Activated CD4-positive, alpha-beta memory T cell treated with anti-CD3 and anti-CD28 coated beads, Interleukin-2, amount 10 ng/mL, durations not matched to agents 7 days and 5 days (primary cell): ENCODE measurements around the gene TMPRSS12. TPM values are rescaled to one million over a fixed set of nuclear protein-coding genes. Genes with fewer than 3 reads are reported as not detected.
"Not testable (repeated sequence)": the region's sequence is repeated elsewhere in the genome, so short reads cannot be mapped to it uniquely, and the experiment has no call there.

Source experiments
- CTCF ChIA-PET: fragments of 350-600 bp; sonication (Branson Sonifier 250); formaldehyde crosslinking; loops from one replicate; lab custom pipeline; 2021; ENCODE audit warnings: antibody characterized with exemption, inconsistent platforms; lab: Charles Lee
- POLR2A ChIA-PET: fragments of 350-600 bp; sonication (Branson Sonifier 250); formaldehyde crosslinking; loops from one replicate; lab custom pipeline; 2021; ENCODE audit warnings: antibody characterized with exemption; lab: Charles Lee
- DNase-seq: peaks from one replicate; pipeline ENCODE4 v3.0.0-alpha.2; 2020
- H3K27ac Mint-ChIP-seq: one replicate; pipeline ENCODE4 v1.8.0; 2021; ENCODE audit warnings: mild to moderate bottlenecking, mixed read lengths
- H3K27me3 Mint-ChIP-seq: one replicate; pipeline ENCODE4 v1.8.0; 2021; ENCODE audit warnings: mixed read lengths
- H3K36me3 Mint-ChIP-seq: one replicate; pipeline ENCODE4 v1.8.0; 2021; ENCODE audit warnings: low read depth, mixed read lengths
- H3K4me1 Mint-ChIP-seq: one replicate; pipeline ENCODE4 v1.8.0; 2021; ENCODE audit warnings: mixed read lengths
- H3K4me3 Mint-ChIP-seq: one replicate; pipeline ENCODE4 v1.8.0; 2021; ENCODE audit warnings: mild to moderate bottlenecking, mixed read lengths
- H3K9me3 Mint-ChIP-seq: one replicate; pipeline ENCODE4 v1.8.0; 2021; ENCODE audit warnings: mixed read lengths
- total RNA-seq, 2 experiments: library from RNA; stranded (reverse); gene quantifications; one replicate each; pipeline ENCODE4 v1.2.3, GENCODE V29; 2021

The TMPRSS12 gene
- total RNA-seq, 2 experiments from 2014 or later: not detected

DNA sequence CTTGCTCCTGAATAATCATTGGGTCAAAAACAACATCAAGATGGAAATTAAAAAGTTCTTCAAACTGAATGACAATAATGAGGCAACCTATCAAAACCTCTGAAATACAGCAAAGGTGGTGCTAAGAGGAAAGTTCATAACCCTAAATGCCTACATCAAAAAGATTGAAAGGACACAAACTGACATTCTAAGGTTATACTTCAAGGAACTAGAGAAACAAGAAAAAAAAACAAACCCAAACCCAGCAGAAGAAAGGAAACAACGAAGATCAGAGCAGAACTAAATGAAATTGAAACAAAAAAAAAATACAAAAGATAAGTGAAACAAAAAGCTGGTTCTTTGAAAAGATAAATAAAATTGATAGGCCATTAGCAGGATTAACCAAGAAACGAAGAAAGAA lies 26.2 kb downstream of the TMPRSS12 start:
- H3K27ac Mint-ChIP-seq, POLR2A ChIA-PET, CTCF ChIA-PET, DNase-seq, H3K4me1 Mint-ChIP-seq, H3K27me3 Mint-ChIP-seq, H3K4me3 Mint-ChIP-seq, H3K36me3 Mint-ChIP-seq: not testable (repeated sequence)
- H3K9me3 Mint-ChIP-seq: peaks cover 24% of the 10 kb centered on the region

DNA sequence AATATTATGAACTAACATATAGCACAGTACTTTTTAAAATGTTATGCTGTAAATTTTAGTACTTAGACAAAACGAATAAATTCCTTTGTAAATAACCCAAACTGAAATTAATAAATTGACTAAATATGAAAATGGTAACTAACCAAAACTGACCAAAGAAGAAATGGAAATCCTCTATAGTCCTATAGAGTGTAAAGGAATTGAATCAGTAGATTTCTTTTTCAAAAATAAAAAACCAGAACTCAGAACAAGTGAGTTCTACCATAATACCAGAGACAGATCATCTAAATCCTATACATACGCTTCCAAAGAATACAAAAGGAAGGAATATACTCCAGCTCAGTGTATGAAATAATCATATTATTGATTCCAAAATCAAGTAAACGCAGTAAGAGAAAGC lies 39.8 kb downstream of the TMPRSS12 start:
- Mint-ChIP-seq H3K4me3 (no peak overlapping the region), H3K27ac (no peak overlapping the region), H3K4me1 (no peaks in the 10 kb centered on the region), H3K27me3 (no peaks in the 10 kb centered on the region), H3K36me3 (no peaks in the 10 kb centered on the region), H3K9me3 (no peaks in the 10 kb centered on the region)
- DNase-seq: no peak
- POLR2A ChIA-PET: no interaction called here
- CTCF ChIA-PET: no interaction called here

DNA sequence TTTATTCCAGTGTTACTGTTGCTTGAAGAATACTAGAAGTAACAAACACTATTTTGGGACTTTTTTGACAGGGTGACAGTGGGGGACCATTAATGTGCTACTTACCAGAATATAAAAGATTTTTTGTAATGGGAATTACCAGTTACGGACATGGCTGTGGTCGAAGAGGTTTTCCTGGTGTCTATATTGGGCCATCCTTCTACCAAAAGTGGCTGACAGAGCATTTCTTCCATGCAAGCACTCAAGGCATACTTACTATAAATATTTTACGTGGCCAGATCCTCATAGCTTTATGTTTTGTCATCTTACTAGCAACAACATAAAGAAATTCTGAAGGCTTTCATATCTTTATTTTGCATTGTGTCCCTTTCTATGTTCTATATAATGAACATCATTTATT lies 44.5 kb downstream of the TMPRSS12 start:
- POLR2A ChIA-PET: no interaction called here
- H3K4me1 Mint-ChIP-seq: no peaks in the 10 kb centered on the region
- H3K27me3 Mint-ChIP-seq: no peaks in the 10 kb centered on the region
- H3K27ac Mint-ChIP-seq: no peak overlapping the region
- H3K36me3 Mint-ChIP-seq: no peaks in the 10 kb centered on the region
- no peak for DNase-seq
- no peaks in the 10 kb centered on the region for H3K9me3 Mint-ChIP-seq
- no peak overlapping the region for H3K4me3 Mint-ChIP-seq
- CTCF ChIA-PET: no interaction called here

DNA sequence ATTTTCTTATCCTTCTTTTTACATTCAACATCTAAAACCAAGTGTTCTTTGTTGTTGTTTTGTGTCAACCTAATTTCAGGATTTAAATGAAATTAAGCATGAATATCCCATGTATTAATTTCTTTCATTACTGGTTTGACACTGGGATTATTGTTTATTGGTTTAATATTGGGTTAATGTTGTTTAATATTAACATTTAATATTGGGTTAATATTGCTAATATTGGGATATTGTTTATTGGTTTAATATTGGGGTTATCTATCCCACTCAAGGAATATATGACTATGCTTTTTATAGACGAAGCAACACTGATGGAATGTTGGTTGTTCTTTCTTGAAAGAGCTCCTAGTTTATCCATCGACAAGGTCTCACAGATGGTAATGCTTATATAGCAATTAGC lies 45.9 kb downstream of the TMPRSS12 start:
- H3K4me1 Mint-ChIP-seq: no peaks in the 10 kb centered on the region
- H3K9me3 Mint-ChIP-seq: no peaks in the 10 kb centered on the region

DNA sequence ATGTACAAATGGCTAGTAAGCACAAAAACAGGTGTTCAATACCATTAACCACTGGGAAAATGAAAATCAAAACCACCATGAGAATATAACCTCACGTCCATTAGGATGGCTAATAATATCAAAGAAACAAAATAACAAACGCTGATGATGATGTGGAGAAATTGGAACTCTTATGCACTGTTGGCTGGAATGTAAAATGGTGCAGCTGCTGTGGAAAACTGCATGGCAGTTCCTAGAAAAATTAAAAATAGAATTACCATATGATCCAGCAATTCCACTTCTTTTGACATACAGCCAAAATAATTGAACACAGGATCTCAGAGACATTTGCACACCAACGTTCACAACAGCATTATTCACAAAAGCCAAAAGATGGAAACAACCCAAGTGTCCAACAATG lies 51.5 kb downstream of the TMPRSS12 start:
- Mint-ChIP-seq H3K27ac (no peak overlapping the region), H3K4me1 (no peaks in the 10 kb centered on the region), H3K36me3 (no peaks in the 10 kb centered on the region), H3K9me3 (no peaks in the 10 kb centered on the region), H3K4me3 (no peak overlapping the region), H3K27me3 (peaks cover 1% of the 10 kb centered on the region)
- DNase-seq: no peak
- ChIA-PET POLR2A (no interaction called here), CTCF (no interaction called here)

More for the DNA sequence above, 45.9 kb downstream of the TMPRSS12 start:
- Mint-ChIP-seq H3K27me3 (no peaks in the 10 kb centered on the region), H3K36me3 (no peaks in the 10 kb centered on the region), H3K27ac (no peak overlapping the region), H3K4me3 (no peak overlapping the region)
- POLR2A ChIA-PET: no interaction called here
- CTCF ChIA-PET: no interaction called here
- DNase-seq: no peak

DNA sequence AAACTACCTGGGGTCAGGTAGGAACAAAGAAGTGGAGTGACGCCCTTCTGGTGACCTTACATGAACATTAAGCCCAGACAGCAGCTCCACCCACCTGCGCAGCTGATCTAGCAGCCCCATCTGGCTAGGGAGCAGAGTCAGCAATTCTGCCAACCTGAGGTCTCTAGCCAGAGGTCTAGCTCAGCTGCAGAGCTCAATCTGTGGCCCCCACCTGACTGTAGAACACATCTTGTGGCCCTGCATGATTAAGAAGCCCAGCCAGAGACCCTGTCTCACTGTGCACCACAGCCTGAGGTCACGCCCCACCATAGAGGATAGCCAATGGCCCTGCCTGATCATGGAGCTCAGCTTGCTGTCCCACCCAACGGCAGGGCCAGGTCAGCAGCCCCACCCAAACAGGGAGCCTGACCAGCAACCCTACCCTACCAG lies 59.0 kb downstream of the TMPRSS12 start:
- Mint-ChIP-seq H3K36me3 (no peaks in the 10 kb centered on the region), H3K9me3 (peaks cover 2% of the 10 kb centered on the region), H3K4me3 (no peak overlapping the region), H3K4me1 (no peaks in the 10 kb centered on the region), H3K27ac (no peak overlapping the region), H3K27me3 (peaks cover 1% of the 10 kb centered on the region)
- no peak for DNase-seq
- ChIA-PET CTCF (no interaction called here), POLR2A (no interaction called here)

DNA sequence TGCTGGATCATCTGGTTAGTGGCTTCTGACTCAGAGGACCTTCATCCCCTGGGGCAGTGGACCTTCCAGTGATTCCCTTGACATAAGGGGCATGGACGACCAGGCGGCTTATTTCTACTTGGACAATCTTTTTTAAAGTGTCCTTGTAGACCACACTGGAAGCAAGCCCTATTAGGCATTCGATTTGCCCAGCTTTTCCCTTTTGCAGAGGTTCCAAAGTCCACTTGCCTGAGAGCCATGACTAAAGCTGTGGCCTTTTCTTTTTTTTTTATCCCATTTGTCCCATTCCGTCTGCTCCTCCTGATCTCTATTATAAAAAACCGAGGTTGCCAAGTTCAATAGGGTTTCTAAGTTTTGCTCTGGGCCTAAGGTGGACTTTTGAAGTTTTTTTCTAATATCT lies 65.8 kb downstream of the TMPRSS12 start:
- H3K4me1 Mint-ChIP-seq, H3K36me3 Mint-ChIP-seq, DNase-seq, H3K27ac Mint-ChIP-seq, H3K27me3 Mint-ChIP-seq, POLR2A ChIA-PET, H3K4me3 Mint-ChIP-seq, CTCF ChIA-PET: not testable (repeated sequence)
- peaks cover 14% of the 10 kb centered on the region for H3K9me3 Mint-ChIP-seq

DNA sequence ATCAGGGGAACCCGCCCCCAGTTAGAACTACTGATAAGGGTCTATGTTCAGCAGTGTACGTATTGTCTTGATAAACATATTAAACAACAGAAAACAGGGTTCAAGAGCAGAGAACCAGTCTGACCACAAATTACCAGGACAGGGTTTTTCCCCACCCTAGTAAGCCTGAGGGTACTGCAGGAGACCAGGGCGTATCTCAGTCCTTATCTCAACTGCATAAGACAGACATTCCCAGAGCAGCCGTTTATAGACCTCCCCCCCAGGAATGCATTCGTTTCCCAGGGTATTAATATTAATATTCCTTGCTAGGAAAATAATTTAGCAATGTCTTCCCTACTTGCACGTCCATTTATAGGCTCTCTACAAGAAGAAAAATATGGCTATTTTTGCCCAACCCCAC lies 69.6 kb downstream of the TMPRSS12 start:
- H3K36me3 Mint-ChIP-seq, H3K4me3 Mint-ChIP-seq, H3K27me3 Mint-ChIP-seq, H3K27ac Mint-ChIP-seq, POLR2A ChIA-PET, CTCF ChIA-PET, DNase-seq, H3K4me1 Mint-ChIP-seq: not testable (repeated sequence)
- H3K9me3 Mint-ChIP-seq: peaks cover 25% of the 10 kb centered on the region

DNA sequence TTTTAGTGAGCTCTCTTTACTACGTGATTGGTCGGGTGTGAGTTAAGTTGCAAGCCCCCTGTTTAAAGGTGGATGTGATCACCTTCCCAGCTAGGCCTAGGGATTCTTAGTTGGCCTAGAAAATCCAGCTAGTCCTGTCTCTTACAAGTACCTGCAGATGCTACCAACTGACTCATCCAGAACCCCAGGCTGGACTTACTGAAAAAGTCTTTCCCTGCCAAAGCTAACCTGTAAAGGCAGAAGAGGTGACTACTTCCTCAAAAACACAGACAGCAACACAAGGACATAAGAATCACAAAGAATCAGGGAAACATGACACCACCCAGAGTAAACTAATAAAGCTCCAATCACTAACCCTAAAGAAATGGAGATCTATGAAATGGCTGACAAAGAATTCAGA lies 70.5 kb downstream of the TMPRSS12 start:
- peaks cover 28% of the 10 kb centered on the region for H3K9me3 Mint-ChIP-seq
- ChIA-PET CTCF (no interaction called here), POLR2A (no interaction called here)
- no peak overlapping the region for H3K27ac Mint-ChIP-seq
- peaks cover 11% of the 10 kb centered on the region for H3K36me3 Mint-ChIP-seq
- DNase-seq: no peak
- H3K4me1 Mint-ChIP-seq: no peaks in the 10 kb centered on the region
- no peaks in the 10 kb centered on the region for H3K27me3 Mint-ChIP-seq
- H3K4me3 Mint-ChIP-seq: no peak overlapping the region

DNA sequence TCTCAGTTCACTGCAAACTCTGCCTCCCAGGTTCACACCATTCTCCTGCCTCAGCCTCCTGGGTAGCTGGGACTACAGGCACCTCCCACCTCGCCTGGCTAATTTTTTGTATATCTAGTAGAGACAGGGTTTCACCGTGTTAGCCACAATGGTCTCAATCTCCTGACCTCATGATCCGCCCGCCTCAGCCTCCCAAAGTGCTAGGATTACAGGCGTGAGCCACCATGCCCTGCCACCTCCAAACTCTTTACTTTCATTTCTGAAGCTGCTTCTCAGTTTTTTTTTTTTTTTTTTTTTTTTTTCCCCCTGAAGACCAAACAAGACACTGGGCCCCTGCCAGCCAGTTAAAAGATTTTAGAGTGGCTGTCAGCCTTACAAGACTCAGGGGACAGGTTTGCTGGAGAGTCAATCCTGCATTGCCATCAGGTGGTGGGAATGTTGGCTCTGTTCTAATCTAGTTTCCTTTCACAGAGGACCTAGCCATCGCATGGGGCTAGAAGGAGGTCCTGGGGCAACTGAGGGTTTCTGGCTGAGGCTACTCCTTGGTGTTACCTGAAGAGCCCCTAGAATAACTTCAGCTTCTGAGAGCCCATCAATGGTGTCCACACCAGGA lies 72.3 kb downstream of the TMPRSS12 start:
- peaks cover 29% of the 10 kb centered on the region for H3K9me3 Mint-ChIP-seq

DNA sequence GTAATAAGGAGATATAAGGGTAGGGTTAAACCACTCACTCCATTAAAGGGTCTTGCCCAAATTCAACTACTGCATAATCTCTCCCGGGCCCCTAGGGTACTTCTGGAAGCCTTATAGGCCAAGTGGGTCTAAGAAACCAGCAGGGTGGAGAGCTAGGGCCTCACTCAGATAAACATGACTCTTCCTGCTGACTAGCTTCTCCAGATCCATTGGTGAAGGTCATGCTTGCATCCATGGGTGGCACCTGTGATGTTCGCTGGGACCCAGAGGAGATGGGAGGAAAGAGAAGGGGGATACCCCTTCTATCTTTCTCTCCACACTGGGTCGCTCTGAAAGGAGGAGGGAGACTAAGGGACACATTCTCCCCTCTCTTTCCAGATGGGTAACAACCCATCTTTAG lies 73.6 kb downstream of the TMPRSS12 start:
- H3K9me3 Mint-ChIP-seq: peaks cover 26% of the 10 kb centered on the region
- H3K36me3 Mint-ChIP-seq: peaks cover 11% of the 10 kb centered on the region
- no peaks in the 10 kb centered on the region for H3K27me3 Mint-ChIP-seq
- H3K4me3 Mint-ChIP-seq: no peak overlapping the region
- ChIA-PET CTCF (no interaction called here), POLR2A (no interaction called here)
- no peak overlapping the region for H3K27ac Mint-ChIP-seq
- no peak for DNase-seq
- H3K4me1 Mint-ChIP-seq: peaks cover 3% of the 10 kb centered on the region

More for the DNA sequence above, 72.3 kb downstream of the TMPRSS12 start:
- Mint-ChIP-seq H3K27me3 (no peaks in the 10 kb centered on the region), H3K36me3 (peaks cover 11% of the 10 kb centered on the region), H3K4me1 (peaks cover 3% of the 10 kb centered on the region), H3K4me3 (no peak overlapping the region), H3K27ac (no peak overlapping the region)
- CTCF ChIA-PET: no interaction called here
- DNase-seq: no peak
- POLR2A ChIA-PET: no interaction called here

DNA sequence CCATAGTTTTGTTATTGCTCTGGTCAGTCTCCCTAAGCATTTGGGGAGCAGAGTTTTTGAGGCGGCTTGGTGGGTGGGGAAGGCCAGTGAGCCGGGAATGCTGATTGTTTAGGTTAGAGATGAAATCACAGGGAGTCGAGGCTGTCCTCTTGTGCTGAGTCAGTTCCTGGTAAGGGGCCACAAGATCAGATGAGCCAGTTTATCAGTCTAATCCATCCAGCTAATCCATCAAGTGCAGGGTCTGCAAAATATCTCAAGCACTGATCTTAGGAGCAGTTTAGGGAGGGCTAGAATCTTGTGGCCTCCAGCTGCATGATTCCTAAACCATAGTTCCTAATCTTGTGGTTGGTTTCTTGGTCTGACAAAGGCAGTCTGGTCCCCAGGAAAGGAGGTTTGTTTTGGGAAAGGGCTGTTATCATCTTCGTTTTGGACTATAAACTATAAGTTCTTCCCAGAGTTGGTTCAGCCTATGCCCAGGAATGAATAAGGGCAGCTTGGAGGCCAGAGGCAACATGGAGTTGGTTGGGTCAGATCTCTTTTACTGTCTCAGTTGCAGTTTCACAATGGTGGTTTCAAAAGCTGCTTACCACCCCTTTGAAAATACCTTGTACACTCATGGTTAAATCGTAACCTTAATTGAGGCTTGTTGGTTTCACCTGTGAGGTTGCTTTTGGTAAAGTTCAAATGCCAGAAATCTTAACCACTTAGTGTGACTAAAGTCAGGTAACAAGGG lies 76.0 kb downstream of the TMPRSS12 start:
- no peak overlapping the region for H3K4me3 Mint-ChIP-seq
- peaks cover 5% of the 10 kb centered on the region for H3K4me1 Mint-ChIP-seq
- no peaks in the 10 kb centered on the region for H3K27me3 Mint-ChIP-seq
- H3K27ac Mint-ChIP-seq: no peak overlapping the region
- H3K36me3 Mint-ChIP-seq: peaks cover 6% of the 10 kb centered on the region
- H3K9me3 Mint-ChIP-seq: peaks cover 15% of the 10 kb centered on the region
- ChIA-PET POLR2A (interaction anchor here (0.8 kb wide), 1 partner anchor 9 kb away, joined by 3 read pairs; no protein-coding TSS in a partner anchor), CTCF (no interaction called here)
- DNase-seq: no peak

DNA sequence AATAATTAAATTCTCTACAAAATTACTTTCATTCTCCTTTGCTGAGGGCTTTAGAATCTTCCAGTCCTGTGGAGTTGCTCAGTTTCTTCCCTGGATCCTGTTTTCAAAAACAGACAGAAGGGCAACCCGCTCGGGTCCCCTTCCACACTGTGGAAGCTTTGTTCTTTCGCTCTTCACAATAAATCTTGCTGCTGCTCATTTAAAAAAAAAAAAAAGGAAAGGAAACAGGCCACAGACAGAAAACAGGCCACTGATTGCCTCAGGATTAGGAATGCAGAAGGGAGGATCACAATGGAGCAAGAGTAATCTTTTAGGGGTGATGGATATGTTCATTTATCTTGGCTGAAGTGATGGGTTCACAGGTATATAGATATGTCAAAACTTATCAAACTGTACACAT lies 80.1 kb downstream of the TMPRSS12 start:
- no peak for DNase-seq
- POLR2A ChIA-PET: no interaction called here
- H3K27ac Mint-ChIP-seq: no peak overlapping the region
- peaks cover 4% of the 10 kb centered on the region for H3K9me3 Mint-ChIP-seq
- H3K4me1 Mint-ChIP-seq: peaks cover 12% of the 10 kb centered on the region
- no peaks in the 10 kb centered on the region for H3K27me3 Mint-ChIP-seq
- CTCF ChIA-PET: no interaction called here
- H3K4me3 Mint-ChIP-seq: no peak overlapping the region
- H3K36me3 Mint-ChIP-seq: peaks cover 1% of the 10 kb centered on the region
